DMS 273 (cell line): ENCODE results near the gene UQCC3.
"Not testable (repeated sequence)": the region's sequence is repeated elsewhere in the genome, so short reads cannot be mapped to it uniquely, and the experiment has no call there.

ENCODE experiments used
- DNase-seq: peaks from one replicate; lab custom pipeline; 2025; ENCODE audit not compliant: unreplicated experiment; lab: John Stamatoyannopoulos, UW

UQCC3 gene, protein sequence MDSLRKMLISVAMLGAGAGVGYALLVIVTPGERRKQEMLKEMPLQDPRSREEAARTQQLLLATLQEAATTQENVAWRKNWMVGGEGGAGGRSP

DNA sequence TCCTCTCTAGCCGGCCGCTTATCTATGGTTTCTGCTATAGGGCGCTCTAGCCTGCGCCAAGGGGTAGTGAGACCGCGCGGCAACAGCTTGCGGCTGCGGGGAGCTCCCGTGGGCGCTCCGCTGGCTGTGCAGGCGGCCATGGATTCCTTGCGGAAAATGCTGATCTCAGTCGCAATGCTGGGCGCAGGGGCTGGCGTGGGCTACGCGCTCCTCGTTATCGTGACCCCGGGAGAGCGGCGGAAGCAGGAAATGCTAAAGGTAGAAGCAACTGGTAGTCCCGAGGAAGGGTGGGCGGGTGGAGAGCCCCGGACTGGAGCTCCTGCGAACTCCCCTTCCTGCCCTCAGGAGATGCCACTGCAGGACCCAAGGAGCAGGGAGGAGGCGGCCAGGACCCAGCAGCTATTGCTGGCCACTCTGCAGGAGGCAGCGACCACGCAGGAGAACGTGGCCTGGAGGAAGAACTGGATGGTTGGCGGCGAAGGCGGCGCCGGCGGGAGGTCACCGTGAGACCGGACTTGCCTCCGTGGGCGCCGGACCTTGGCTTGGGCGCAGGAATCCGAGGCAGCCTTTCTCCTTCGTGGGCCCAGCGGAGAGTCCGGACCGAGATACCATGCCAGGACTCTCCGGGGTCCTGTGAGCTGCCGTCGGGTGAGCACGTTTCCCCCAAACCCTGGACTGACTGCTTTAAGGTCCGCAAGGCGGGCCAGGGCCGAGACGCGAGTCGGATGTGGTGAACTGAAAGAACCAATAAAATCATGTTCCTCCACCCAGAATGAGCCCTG, at the start of gene UQCC3, which contains the start of gene LBHD1:
Gene UQCC3, plus strand, starts transcription at position 66 of the 782 bp plus-strand sequence. Its CDS starts 73 bp downstream, at position 139.
Gene LBHD1, minus strand, starts transcription at position 660 of the 782 bp plus-strand sequence. CDS start 2,236 bp downstream, outside the sequence.
- DNase-seq = peak; percentile 90

DNA sequence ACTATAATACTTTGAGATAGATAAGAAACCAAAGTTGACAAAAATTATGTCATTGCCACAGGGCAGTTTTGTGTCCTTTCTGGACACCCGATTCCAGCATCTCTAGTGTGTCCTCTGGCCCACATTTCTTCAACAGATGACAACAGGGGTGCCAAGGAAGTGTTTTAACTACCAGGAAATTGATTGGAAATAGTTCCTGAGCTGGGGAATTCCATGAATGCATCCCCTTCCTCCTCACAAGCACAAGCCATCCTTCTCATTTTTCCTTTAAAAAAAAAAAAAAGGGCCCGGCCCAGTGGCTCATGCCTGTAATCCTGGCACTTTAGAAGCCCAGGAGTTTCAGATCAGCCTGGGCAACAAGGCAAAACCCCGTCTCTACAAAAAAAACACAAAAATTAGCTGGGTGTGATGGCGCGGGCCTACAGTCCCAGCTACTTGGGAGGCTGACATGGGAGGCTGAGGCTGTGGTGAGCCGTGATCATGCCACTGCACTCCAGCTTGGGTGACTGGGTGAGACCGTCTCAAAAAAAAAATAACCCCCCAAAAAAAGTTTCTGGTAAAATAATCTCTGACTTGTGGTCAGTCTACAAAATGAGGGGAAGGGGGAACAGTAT, 48.9 kb upstream of the UQCC3 start:
- DNase-seq = no peak

DNA sequence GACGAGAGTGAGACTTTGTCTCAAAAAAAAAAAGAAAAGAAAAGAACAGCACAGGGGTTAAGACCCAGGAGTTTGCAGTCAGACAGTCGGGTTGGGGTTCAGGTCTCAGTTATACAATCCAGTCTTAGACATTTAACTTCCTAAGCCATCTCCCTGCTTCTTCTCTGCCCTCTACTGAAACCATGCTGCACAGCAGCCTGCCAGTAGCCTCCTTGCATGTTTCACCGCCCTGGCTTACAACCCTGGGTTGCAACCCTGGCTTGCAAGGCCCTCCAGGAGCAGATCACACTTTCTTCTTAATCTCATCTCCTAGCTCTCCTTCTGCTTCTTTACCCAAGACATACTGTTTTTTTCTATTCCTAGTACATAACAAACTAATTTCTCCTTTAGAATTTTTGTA, 43.8 kb upstream of the UQCC3 start:
- no peak for DNase-seq

DNA sequence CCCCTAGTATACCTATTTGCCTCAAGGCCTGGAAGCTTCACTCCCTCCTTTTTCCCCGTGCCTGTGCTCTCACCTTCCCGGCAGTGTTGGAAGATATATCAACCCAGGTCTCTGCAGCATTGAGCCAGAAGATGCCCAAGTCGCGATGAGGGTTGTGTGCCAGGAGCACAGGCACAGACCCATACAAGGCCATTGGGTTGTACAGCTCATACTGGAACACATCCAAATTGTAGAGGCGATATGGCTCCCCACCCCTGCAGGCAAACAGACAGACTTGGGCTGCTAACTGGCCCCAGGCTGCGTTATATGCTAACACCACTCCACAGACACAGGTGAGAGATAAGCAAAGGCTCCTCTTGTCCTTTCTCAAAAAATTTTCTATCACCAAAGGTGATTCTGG, 39.0 kb upstream of the UQCC3 start:
- DNase-seq = no peak

DNA sequence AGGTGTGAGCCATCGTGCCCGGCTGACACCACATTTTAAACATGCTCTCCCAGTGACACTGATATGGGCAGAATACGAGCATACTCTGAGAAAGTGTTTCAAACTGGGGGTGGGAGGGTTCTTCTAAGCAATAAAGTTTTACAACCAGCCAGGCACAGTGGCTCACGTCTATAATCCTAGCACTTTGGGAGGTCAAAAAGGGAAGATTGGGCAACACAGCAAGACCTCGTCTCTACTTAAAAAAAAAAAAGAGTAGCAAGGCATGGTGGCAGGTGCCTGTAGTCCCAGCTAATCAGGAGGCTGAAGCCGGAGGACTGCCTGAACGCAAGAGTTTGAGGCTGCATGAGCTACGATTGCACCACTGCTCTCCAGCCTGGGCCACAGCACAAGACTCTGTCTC, 27.3 kb upstream of the UQCC3 start:
- no peak for DNase-seq

DNA sequence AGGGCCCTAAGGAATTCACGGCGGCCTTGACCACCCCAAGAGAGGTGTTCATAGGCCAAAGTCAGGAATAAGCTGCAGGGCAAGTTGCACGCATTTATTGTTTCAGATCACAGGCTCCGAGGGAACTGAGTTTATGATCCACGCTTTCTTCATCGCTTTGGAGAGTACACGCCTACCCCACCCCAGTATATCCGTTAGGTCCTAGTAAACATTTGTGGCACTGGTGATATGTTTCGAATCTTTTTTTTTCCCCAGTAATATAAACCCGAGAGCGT, 25.9 kb upstream of the UQCC3 start:
- DNase-seq = no peak

DNA sequence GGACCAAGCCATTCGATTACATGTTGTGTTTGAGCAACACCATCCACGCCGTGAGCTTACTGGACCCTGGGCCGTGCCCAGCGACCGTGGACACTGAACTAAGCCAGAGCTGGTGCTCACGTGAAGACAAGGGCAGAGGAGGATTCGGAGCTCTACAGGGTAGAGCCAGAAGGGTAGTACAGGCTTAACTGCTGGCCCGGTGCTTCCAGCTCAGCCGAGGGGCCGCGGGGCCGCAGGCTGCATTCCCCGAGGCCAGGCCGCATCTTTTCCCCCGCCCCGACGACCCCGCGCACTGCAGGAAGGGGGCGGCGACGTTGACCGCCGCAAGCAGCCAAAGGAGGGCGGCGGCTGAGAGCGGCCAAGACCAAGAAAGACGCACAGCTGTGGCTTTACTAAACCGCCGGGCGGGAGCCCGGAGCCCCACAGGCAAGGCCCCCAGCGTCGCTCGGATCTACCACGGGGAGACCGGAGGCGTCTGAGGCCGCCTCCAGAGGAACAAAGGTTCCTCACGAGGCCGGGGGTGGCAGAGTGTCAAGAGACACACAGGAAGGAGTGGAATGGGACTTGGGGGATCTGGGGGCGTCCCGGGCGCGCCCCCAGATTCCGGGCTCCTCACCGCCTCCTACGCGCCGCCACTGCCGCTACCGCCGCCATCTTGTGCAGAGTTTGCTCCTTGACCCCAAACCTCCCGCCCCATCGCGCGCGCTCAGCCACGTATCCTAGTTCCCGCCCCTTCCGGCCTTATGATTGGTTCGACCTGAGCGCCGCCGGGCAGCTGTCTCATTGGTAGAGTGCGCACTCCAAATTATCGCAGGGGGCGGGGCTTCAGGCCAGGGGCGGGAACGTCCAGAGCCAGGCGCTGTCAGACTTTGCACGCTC, 25.3 kb upstream of the UQCC3 start, which contains the start of gene GANAB:
Gene GANAB, minus strand, starts transcription at position 668 of the 879 bp plus-strand sequence. Its CDS starts 14 bp downstream, at position 654.
- peak; percentile 98 for DNase-seq

DNA sequence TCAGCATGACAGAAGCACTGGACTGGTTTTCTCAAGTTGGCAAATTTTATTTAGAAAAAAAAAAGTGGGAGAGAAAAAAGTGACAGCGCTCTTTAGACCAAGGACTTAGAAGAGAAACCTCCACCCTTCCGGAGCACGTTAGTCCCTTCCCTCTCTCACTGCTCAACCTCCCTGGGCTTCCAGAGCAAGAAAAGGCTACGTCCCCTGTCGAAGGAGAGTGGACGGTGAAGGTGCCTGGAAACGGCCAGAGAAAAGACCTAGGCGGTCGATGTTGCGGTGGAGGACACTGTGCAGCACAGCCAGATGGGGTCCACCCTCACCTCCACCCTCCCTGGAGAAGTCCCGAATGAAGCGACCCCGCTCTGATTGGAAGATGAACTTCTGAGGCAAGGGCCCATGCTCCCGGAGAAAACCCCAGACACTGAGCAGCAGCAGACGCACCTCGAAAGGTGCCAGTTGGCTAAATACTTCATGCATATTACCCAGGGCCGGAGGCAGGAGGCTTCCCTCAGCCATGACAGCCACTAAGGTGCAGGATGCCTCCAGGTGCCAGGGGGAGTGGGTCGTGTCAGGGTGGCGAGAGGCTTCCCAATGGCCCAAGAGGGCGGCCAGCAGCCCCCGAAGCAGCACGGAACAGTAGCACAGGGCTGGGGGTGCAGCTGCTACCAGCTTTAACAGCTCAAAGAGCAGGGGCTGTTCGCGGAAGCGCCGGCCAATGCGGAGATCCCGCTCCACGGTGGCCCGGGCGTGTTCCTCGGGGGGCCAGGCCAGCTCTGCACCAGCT, 24.5 kb upstream of the UQCC3 start:
- no peak for DNase-seq

DNA sequence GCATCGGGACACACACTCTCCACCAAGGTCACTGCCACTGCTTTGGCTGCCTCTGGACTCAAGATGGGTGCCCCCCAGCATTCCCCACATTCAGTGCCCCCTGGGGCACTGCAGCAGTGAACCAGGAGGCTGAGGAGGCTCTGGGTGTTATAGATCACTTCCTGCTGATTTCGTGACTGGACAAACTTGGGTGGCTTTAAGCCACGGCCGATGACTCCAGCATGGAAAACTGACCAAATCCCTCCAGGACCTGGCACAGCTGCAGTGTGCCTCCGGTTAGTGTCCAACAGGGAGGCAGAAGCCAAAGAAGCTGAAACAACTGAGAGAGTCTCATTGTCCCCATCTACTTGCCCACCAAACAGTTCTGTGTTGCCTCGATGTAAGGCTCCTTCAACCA, 23.9 kb upstream of the UQCC3 start:
- no peak for DNase-seq

DNA sequence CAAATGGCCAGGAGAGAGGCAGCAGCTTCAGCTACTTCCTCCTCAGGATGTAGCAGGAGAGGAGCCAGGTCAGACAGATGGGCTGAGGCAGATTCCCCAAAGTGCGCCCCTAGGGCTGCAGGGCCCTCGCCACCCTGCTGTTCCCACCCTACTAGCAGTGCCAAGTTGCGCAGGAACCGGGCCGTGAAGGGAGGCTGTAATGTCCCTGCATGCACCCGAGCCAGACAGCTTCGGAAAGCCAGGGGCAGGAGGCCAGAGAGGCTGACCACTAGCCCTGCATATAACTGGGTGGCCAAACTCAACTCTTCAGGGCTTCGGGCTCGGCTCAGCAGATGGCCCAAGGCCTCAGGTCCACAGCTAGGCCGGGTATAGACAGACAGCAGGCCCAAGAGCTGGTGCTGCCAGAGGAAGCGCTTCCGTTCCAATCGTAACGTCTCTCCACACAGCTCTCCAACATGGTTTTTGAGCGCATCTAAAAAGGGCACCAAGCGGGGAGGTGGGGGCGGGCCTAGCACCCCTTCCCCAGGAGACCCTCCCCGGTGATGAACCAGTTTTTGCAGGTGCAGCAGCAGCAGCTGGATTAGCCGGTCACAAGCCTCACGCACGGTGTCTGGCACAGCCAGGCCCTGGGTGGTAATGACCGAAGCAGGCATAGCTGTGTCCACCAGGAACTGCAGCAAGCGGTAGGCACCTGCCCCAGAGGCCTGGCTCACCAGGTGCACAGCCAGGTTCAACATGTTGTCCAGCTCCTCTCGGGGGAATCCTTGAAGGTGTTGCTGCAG, 23.1 kb upstream of the UQCC3 start:
- peak; percentile 11 for DNase-seq

DNA sequence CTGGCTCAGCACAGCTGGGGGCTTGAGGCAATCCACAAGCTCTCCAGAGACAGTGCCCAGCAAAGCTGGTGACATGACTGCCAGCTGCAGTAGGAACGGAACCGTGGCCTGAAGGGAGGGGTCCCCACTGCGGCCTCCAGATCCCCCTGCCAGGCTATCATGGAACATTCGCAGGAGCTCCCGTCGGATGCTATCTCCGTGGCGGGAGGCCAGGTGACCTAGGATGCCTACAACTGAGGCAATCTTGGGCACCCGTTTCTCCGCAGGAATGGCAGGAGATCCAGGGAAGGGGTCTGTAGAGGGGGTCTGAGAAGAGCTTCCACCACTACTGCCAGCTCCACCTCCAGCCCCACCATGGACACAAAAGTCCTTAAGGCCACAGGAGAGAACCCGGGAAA, 22.5 kb upstream of the UQCC3 start:
- no peak for DNase-seq

DNA sequence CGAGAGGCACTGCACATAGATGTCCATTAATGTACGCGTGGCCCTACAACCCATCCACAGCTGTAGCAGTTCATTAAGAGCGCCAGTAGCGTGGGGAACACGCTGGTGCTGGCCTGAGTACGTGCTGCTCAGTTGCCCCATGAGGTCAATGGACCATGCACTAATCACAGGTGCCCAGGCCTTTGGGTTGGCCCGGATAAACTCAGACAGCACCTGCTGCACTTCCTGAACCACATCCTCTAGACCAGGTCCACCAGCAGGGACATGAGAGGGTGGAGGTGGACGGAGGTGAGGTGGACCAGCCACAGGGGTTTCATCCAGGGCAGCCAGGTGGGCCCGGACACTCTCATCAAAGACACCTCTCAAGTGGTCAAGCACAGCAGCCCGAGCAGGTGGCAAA, 22.0 kb upstream of the UQCC3 start:
- no peak for DNase-seq

DNA sequence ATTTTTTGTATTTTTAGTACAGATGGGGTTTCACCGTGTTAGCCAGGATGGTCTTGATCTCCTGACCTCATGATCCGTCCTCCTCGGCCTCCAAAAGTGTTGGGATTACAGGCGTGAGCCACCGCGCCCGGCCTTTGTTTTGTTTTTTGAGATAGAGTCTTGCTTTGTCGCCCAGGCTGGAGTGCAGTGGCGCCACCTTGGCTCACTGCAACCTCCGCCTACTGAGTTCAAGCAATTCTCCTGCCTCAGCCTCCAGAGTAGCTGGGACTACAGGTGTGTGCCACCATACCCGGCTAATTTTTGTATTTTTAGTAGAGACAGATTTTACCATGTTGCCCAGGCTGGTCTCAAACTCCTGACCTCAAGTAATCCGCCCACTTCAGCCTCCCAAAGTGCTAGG, 21.2 kb upstream of the UQCC3 start:
- DNase-seq = not testable (repeated sequence)

DNA sequence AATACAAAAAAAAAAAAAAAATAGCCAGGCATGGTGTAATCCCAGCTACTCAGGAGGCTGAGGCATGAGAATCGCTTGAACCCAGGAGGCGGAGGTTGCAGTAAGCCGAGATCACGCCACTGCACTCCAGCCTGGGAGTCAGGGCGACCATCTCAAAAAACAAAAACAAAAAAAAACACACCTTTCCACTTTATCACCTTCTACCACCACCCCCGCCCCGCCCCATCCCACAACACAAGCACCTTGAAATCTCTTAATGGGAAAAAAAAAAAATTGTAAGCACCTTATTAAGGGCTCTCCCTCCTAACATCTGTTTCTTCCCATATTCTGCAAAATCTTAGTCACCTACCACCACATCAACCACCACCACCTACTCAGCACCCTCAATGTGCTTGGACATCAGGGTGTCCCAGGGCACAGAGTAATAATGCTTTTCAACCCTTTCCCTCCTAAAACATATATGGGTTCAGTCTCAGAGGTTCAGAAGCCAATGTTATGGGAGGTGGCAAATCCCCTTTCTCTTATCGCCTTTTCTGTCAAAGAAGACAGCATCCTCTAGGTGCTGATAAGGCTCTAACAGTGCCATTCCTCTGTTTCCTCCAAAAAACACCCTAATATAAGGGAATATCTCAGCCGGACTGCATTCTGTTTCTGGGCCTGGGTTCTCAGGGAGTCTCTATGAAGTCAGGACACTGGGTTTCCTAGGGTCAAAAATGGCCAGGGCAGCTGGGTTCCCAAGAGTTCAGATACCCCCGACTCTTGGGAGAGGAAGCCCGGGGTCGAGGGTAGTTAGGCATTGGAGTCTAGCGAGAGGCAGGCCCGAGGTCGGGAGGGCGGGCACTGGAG, 19.1 kb upstream of the UQCC3 start:
- no peak for DNase-seq

DNA sequence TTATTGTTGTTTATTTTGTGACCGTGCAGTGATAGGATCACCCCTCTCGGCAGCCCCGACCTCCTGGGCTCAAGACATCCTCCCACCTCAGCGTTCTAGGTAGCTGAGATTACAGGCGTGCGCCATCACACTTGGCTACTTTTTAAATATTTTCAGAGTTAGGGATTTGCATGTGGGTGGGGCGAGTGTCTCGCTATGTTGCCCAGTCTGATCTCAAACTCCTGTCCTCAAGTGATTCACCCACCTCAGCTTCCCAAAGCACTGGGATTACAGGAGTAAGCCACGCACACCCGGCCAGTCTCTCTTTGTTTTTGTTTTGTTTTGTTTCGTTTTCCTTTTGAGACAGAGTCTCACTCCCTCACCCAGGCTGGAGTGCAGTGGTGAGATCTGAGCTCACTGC, 17.2 kb upstream of the UQCC3 start:
- no peak for DNase-seq

DNA sequence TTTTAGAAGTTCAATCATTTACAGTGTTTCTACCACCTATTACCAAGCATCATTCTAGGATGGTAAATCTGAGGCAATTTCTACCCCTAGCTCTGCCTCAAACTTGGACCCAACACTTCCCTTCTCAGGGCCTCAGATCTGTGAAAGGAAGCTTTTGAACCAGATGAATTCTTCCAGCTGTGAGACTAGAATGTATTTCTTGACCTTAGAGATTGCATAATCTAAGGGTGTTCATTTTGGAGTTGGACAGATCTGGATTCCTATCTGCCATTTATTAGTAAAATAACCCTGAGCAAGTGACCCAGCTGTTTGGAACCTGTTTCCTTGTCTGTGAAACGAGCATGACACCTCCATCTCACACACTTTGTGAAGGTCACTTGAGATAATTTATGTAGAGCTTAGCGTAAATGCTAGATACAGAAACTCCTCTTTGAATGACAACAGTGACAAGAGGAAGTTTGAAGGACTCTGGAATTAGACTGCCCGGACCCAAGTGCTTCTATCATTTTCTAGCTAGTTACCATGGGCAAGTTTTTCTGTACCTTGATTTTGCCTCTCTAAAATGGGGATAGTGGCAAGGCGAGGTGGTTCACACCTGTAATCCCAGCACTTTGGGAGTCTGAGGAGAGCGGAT, 14.6 kb upstream of the UQCC3 start:
- no peak for DNase-seq

DNA sequence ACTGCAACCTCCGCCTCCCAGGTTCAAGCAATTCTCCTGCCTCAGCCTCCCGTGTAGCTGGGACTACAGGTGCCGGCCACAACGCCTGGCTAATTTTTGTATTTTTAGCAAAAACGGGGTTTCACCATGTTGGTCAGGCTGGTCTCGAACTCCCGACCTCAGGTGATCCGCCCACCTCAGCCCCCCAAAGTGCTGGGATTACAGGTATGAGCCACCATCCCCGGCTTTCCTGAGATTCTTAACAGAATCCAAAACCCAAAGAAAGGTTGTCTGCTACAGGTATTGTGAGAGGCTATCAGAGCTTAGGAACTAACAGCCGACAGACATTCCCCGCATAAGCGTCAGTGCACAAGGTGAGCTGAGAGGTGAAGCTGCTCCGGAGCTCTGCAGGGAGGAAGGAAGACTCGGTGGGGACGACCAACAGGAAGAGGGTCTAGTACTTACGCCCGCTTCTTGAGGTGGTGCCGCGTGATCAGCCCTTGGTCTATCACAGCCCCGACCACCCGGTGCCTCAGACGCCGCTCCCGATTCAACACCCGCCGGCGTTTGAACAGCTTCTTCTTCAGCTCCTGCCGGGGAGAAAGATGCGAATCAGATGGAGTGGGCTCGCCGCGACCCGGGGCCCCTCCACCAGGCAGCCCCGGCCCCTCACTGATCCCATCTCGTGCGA, 6.9 kb upstream of the UQCC3 start:
- peak; percentile 80 for DNase-seq

DNA sequence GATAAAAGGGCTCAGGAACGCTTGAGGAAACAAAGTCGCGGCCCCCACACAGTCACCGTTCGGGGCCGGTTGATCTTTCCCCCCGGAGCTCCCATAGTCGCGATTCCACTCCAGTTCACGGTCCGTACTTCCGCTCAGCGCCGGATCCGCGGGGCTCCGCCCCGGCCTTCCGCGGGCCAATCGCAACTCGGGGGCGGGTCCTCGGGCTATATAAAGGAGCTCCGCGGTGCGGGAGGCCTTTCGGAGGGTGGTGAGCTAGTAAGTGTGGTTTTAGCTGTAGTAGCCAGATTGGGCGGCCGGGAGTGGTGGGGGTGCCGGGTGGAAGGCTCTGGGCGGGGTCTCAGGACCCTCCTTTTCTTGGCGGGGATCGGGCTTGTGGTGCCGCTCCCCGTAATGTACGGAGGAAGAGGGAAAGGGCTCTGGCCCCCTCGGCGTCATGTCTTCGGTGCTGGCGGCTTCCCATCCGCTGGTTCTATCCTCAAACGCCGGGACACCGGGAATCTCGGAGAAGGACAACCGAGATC, 6.3 kb upstream of the UQCC3 start, which contains the start of the genes C11orf98 and CSKMT:
Gene C11orf98, minus strand, starts transcription at position 136 of the 524 bp plus-strand sequence. Its CDS starts 41 bp downstream, at position 95.
Gene CSKMT, plus strand, starts transcription at position 238 of the 524 bp plus-strand sequence. CDS start 568 bp downstream, outside the sequence.
- DNase-seq = peak; percentile 95
